ENCODE results near the gene MAX.

The MAX gene

GRCh38 chr14:65102441-65103149 lies at the start of gene MAX:
Gene MAX (minus strand): TSS chr14:65102517. CDS start chr14:65102339, 178 bp downstream.
- peak; percentile 98 for DNase-seq

GRCh38 chr14:65151609-65151956 lies 49.3 kb upstream of the MAX start:
- no peak for DNase-seq

GRCh38 chr14:65150898-65151608 lies 48.7 kb upstream of the MAX start:
- DNase-seq: no peak

- DNase-seq: no peak
These were observed 46.8 kb upstream of the MAX start for GRCh38 chr14:65149116-65149515.

- no peak for DNase-seq
These were observed 41.9 kb upstream of the MAX start for GRCh38 chr14:65144170-65144569.

GRCh38 chr14:65142914-65143625 lies 40.8 kb upstream of the MAX start:
- no peak for DNase-seq

- DNase-seq: no peak
These were observed 40.1 kb upstream of the MAX start for GRCh38 chr14:65142429-65142828.

GRCh38 chr14:65141523-65141922 lies 39.2 kb upstream of the MAX start:
- DNase-seq: no peak

- DNase-seq: no peak
These were observed 35.5 kb upstream of the MAX start for GRCh38 chr14:65137648-65138307.

- DNase-seq: no peak
These were observed 32.6 kb upstream of the MAX start for GRCh38 chr14:65134651-65135579.

GRCh38 chr14:65132855-65133254 lies 30.5 kb upstream of the MAX start:
- no peak for DNase-seq

GRCh38 chr14:65131301-65131701 lies 29.0 kb upstream of the MAX start:
- DNase-seq: peak; percentile 6

GRCh38 chr14:65128096-65128495 lies 25.8 kb upstream of the MAX start:
- DNase-seq: no peak

GRCh38 chr14:65117769-65118745 lies 15.7 kb upstream of the MAX start:
- no peak for DNase-seq

- peak; percentile 69 for DNase-seq
These were observed 13.3 kb upstream of the MAX start for GRCh38 chr14:65115615-65116014.

- no peak for DNase-seq
These were observed 8.2 kb upstream of the MAX start for GRCh38 chr14:65110525-65110924.

GRCh38 chr14:65109357-65109756 lies 7.0 kb upstream of the MAX start:
- no peak for DNase-seq

GRCh38 chr14:65107200-65107599 lies 4.9 kb upstream of the MAX start:
- DNase-seq: no peak

- DNase-seq: no peak
These were observed 4.4 kb upstream of the MAX start for GRCh38 chr14:65106736-65107135.

- no peak for DNase-seq
These were observed 4.0 kb upstream of the MAX start for GRCh38 chr14:65106316-65106715.

GRCh38 chr14:65104791-65105190 lies 2.5 kb upstream of the MAX start:
- DNase-seq: no peak
